Activated effector memory CD4-positive, alpha-beta T cell treated with Interleukin-2 at 50 U/mL for 16 hours (primary cell): ENCODE data around the gene ARNT2.

Source experiments
- DNase-seq: peaks from one replicate; pipeline ENCODE4 v3.0.0-alpha.2; 2020

Gene ARNT2

GRCh38 chr15:80414546-80415357, 10.6 kb downstream of the ARNT2 start:
- DNase-seq: no peak

GRCh38 chr15:80415358-80415670, 11.1 kb downstream of the ARNT2 start:
- DNase-seq: no peak

- no peak for DNase-seq
Measured at GRCh38 chr15:80416702-80417101, 12.5 kb downstream of the ARNT2 start.

- no peak for DNase-seq
Measured at GRCh38 chr15:80418892-80419537, 14.8 kb downstream of the ARNT2 start.

GRCh38 chr15:80419546-80419945, 15.4 kb downstream of the ARNT2 start:
- no peak for DNase-seq

- no peak for DNase-seq
Measured at GRCh38 chr15:80420658-80421057, 16.5 kb downstream of the ARNT2 start.

GRCh38 chr15:80423215-80423614, 19.0 kb downstream of the ARNT2 start:
- no peak for DNase-seq

- DNase-seq: no peak
Measured at GRCh38 chr15:80424381-80424780, 20.2 kb downstream of the ARNT2 start.

GRCh38 chr15:80426316-80426715, 22.1 kb downstream of the ARNT2 start:
- DNase-seq: no peak

- no peak for DNase-seq
Measured at GRCh38 chr15:80429964-80430363, 25.8 kb downstream of the ARNT2 start.

- DNase-seq: no peak
Measured at GRCh38 chr15:80431635-80432344, 27.6 kb downstream of the ARNT2 start.

GRCh38 chr15:80432345-80432702, 28.1 kb downstream of the ARNT2 start:
- DNase-seq: no peak

GRCh38 chr15:80433836-80434235, 29.7 kb downstream of the ARNT2 start:
- DNase-seq: no peak

- DNase-seq: no peak
Measured at GRCh38 chr15:80434926-80435720, 30.9 kb downstream of the ARNT2 start.

- DNase-seq: no peak
Measured at GRCh38 chr15:80436511-80437307, 32.5 kb downstream of the ARNT2 start.

GRCh38 chr15:80437334-80437891, 33.2 kb downstream of the ARNT2 start:
- DNase-seq: no peak

- DNase-seq: no peak
Measured at GRCh38 chr15:80439140-80439539, 35.0 kb downstream of the ARNT2 start.

GRCh38 chr15:80440024-80440423, 35.8 kb downstream of the ARNT2 start:
- no peak for DNase-seq

GRCh38 chr15:80441041-80441440, 36.9 kb downstream of the ARNT2 start:
- DNase-seq: no peak

- no peak for DNase-seq
Measured at GRCh38 chr15:80441714-80442113, 37.5 kb downstream of the ARNT2 start.

- no peak for DNase-seq
Measured at GRCh38 chr15:80442728-80443403, 38.7 kb downstream of the ARNT2 start.
